Daoy (cell line): ENCODE data around the gene OSBPL3. TPM values are rescaled to one million over a fixed set of nuclear protein-coding genes. Genes with fewer than 3 reads are reported as not detected.

Experiments used
- DNase-seq: peaks from one replicate; pipeline ENCODE4 v3.0.0-alpha.2; 2015; ENCODE audit warnings: low read depth
- total RNA-seq: library from RNA; depleted of rRNA; stranded (reverse); fragments of >200 nt; shearing (Covaris generic); gene quantifications from 2 replicates; pipeline ENCODE4 v1.2.3, GENCODE V29; 2014; rRNA removed

Gene OSBPL3
- total RNA-seq, 1 experiment from 2014 or later, result 18.3 TPM

DNA sequence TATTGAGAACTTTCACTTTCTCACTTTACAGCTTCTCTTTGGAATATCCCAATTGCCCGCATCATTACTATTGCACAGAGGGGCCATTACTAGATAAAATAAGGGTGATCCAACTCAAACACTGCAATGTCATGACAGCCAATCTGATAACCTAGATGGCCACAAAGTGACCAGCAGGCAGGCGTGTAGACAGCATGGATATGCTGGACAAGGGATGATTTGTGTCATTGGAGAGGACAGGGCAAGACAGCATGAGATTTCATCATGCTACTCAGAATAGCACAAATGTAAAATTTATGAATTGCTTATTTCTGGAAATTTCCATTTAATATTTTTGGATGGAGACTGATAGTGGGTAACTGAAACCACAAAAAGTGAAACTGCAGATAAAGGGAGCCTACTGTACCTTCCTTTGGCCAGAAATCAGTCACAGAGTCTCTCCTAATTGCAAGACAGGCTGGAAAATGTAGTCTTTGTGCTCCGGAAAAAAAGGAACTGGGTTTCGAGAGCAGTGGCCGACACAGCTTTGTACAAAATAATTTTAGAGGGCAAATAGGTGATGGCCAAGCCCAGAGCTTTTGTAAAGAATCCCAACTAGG is 216.6 kb downstream of the OSBPL3 start:
- DNase-seq, result no peak

GRCh38 chr7:24762771-24763170 is 217.2 kb downstream of the OSBPL3 start:
- DNase-seq, result no peak

DNA sequence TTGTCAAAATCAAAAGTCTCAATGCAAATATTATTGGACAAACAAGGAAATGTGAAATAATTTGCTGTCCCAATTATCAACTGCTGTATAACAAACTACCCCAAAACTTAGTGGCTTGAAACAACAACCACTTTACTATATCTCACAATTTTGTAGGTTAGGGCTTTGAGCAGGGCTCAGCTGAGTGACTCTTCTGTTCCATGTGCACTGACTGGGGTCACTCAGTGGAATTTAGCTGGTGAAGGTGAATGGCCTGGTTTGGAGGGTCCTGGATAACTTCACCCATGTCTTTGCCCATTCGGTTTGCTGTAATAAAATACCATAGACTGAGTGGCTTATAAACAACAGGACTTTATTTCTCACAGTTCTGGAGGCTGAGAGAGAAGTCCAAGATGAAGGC is 219.0 kb downstream of the OSBPL3 start:
- DNase-seq, result no peak

DNA sequence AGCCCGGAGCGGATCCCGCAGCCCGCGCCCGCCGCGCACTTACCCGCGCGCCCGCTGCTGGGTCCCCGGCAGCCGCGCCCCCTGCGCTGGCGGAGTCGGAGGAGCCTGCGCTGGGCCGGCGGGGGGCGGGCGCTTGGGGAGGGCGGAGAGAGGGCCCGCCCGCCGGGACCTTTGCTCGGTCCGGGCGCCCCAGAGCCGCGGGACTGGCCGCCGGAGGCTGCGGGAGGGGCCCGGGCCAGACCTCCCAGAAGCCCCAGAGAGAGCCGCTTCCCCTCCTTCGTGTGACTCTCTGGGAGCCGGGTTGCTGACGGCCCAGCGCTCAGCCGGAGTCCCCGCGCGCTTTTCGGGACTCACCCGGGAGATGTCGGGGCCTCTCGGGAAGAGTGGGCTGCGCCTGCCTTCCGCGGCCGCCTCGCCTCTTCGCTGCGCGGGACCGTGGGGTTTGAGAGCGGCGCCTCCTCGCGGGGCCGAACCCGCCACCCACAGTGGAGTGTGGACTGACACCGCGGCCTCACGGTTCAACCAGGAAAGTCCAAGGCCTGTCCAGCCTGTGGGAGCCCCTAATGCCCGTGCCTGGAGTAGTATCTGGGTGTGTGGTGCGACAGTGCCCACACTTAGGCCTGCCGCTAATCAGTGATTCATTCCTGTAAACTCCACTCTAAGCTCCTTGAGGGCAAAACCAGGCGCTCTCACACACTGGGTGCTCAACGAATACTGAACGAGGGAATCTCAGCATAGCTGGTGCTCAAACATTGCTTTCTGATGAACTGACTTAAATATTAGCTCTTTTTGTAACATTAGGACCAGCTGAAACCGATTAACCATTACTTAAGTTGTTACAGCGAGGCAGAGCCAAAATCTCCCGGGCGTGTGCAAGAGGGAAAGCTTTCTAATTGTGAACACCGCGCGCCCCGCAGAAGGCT is 222.4 kb downstream of the OSBPL3 start, which contains the start of gene GSDME:
TSS of gene GSDME (minus strand) at position 112 of the 923 bp plus-strand sequence. CDS start 7,690 bp downstream, outside the sequence.
- peak; percentile 88 for DNase-seq

DNA sequence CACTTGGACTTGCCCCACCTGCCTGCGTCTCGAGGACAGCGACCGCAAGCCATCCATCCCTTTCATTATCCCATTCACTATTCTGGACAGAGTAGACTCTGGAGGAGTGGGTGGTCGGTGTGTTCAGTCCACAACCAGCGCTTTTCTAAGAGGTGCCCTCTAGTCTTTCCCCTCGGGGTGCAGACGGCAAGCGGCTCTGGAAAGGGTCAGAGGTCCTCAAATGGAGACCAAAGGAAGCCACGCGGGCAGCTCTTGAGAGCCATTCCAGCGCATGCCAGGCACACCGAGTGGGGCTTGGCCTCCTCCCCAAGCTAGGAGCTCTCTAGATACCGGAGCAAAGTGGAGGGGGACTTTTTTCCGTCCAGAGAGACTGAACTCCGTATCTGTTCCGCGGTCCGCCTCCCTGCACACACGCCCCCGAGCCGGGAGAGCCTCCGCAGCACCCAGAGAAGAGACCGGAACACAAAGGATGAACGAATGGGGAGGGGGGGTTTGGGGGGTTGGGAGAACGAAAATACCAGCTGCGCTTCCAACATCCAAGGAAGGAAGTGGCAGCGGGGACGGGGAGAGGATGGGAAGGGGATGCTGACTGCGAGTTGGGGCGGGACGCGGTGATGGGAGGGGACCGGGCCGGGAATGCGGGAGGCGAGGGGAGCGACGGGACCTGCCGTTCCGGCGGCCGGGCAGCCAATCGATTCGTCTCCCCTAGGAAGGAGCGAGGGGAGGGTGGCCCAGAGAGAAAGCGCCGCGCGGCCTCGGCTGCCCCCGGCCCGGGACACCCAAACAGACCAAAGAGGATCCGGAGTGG is 223.2 kb downstream of the OSBPL3 start:
- DNase-seq, result peak; percentile 88

DNA sequence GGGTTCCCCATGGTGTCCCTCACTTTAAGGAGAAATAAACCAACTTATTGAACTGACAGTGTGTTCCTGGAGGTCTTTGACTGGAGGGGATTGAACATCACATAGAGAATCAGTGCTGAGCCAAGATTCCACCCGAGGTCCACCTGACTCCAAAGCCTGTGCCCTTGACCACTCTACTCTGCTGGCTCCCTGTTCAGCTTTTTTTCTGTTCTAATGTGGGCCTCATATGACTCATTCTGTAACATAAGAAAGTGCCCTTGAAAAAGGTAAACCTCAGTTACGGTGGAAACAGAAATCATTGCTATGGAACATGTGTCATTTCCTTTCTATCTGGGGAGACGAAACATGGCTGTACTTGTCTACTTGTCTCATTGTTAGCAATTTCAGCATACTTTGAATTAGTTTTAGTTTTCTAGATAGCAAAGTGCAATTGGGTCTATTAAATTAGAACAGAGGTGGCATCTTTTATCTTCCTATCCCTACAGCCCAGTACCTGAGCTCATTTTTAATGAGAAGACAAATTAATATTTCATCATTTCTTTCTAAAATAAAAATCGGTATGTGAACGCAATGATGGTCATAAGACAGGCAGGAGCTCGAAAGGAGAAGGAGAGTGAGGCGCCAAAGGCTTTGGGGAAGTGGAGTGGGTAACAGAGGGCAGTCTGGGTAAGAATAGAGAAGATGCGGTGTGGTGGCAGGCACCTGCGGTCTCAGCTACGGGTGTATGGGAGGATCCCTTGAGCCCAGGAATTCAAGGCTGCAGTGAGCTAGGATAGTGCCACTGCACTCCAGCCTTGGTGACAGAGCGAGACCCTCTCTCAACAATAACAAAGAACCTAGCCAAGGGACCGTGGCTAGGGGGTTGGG is 224.2 kb downstream of the OSBPL3 start:
- peak; percentile 90 for DNase-seq

GRCh38 chr7:24754906-24755506 is 225.0 kb downstream of the OSBPL3 start:
- no peak for DNase-seq

DNA sequence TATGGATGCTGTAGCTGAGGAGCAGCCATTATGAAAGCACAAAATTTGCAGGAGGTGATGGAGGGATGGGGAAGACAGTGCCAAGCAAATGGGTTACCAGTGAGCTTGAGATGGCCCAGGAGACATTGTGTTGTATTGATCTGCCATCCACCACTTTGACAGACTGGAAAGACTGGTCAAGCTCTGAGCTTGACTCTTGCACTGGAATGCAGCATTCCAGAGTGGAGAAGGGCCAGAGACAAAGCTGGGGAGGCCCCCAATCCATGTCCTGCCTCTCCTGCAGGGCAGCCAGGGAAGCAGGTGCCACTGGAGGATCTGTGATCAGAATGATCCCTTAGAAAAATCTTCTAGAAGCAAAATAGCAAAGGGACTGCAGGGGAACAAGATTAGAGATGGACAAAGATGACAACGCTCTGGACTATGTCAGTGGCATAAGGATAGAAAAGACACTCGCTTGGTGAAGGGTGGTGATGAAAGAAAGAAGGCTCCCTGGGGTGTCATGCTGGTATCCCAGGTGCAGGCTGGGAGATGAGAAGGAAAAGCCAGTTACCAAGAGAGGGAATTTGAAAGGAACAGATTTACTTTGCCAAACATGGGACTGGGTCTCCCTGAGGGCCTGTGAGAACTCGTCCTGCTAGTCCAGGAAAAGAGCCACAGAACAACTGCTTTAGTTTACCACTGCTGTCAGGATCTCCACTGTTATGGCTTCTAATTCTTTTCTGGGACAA is 227.7 kb downstream of the OSBPL3 start:
- no peak for DNase-seq

GRCh38 chr7:24751484-24751883 is 228.5 kb downstream of the OSBPL3 start:
- no peak for DNase-seq

- no peak for DNase-seq
Measured at GRCh38 chr7:24750441-24751055, 229.4 kb downstream of the OSBPL3 start.

GRCh38 chr7:24748521-24748920 is 231.5 kb downstream of the OSBPL3 start:
- no peak for DNase-seq

Other genes with a start within 250 kb of the OSBPL3 start
- 28.3 and 46.0 TPM in 2 replicates for gene GSDME, start 222.7 kb downstream of the OSBPL3 start, total RNA-seq
- gene CYCS, start 145.1 kb upstream of the OSBPL3 start, total RNA-seq, result 176 and 218 TPM in 2 replicates
- not detected in 2 replicates for gene NPVF, start 248.3 kb upstream of the OSBPL3 start, total RNA-seq